ENCODE measurements around the gene TIMM17A. TPM values are rescaled to one million over a fixed set of nuclear protein-coding genes. Genes with fewer than 3 reads are reported as not detected.

TIMM17A gene
- 10 to 100 TPM; 39.1 to 39.3 TPM for total RNA-seq

GRCh38 chr1:201955009-201955728 is at the start of gene TIMM17A:
TIMM17A (plus strand) TSS chr1:201955503; CDS start chr1:201955527, 24 bp downstream.

GRCh38 chr1:201946224-201946908 is 8.9 kb upstream of the TIMM17A start, which contains the start of gene LMOD1:
LMOD1 (minus strand) TSS chr1:201946548; CDS start chr1:201946340, 208 bp downstream.

GRCh38 chr1:201982623-201983379 is 27.5 kb downstream of the TIMM17A start, which contains the start of gene RNPEP:
RNPEP (plus strand) TSS chr1:201982648; CDS start chr1:201982667, 19 bp downstream.

DNA sequence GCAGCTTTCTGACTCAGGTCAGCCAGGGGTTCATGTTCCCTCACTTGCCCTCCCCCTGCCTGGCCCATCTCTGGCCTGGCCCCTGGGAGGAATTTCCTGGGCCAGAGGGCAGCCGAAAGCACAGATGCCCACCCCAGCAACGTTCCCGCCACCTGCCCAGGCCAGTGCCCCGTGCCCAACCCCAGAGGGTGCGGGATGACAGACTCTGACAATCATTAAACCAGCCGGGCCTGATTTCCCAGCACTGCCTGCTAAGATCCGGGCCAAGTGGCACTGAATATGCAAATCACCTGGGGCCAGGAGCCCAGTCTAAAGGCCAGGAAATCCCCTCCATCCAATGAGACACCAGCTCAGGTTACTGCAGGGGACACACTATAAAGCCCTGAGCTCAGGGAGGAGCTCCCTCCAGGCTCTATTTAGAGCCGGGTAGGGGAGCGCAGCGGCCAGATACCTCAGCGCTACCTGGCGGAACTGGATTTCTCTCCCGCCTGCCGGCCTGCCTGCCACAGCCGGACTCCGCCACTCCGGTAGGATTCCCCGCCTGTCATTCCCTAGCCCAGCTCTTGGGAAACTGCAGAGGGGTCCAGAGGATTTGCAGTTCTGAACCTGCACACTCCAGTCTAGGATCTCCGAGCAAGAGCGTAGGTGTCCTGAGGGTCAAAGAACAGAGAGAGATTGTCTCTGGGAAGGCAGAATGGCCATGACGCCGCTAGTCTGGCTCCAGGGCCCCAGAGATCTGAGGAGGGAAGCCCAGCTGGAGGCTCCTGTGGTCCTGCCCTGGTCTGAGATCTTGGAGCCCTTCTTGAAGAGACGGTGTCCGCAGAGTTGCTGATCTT is 55.1 kb downstream of the TIMM17A start, which contains the start of gene ELF3:
Gene ELF3 (plus strand): TSS at position 408 of the 836 bp plus-strand sequence. CDS start 550 bp downstream, outside the sequence.

Small RNA genes lying within 50 kb of the gene (microRNA-seq; reads per million reads assigned to microRNA genes)
- gene MIR6740 (ENCODE audit: borderline microRNAs expressed, borderline replicate concordance), result not detected

Other genes starting within 250 kb of the TIMM17A start
- 10 to 100 TPM; 40.9 to 41.7 TPM for gene IPO9, start 126.3 kb upstream of the TIMM17A start, total RNA-seq
- gene SHISA4, start 66.6 kb upstream of the TIMM17A start, total RNA-seq, result under 1 TPM; 0.34 to 0.53 TPM
- gene LMOD1, start 9.0 kb upstream of the TIMM17A start, total RNA-seq, result not detected
- 10 to 100 TPM; 25.6 to 27.3 TPM for gene RNPEP, start 27.1 kb downstream of the TIMM17A start, total RNA-seq
- under 1 TPM; 0.33 to 0.41 TPM for gene ELF3, start 55.1 kb downstream of the TIMM17A start, total RNA-seq
- gene GPR37L1, start 167.4 kb downstream of the TIMM17A start, total RNA-seq, result not detected
- 10 to 100 TPM; 49.5 to 50.4 TPM for gene ARL8A, start 189.2 kb downstream of the TIMM17A start, total RNA-seq
- 100 to 1,000 TPM; 166 to 167 TPM for gene PTPN7, start 205.1 kb downstream of the TIMM17A start, total RNA-seq
- not detected for gene LGR6, start 238.3 kb downstream of the TIMM17A start, total RNA-seq